Lung (tissue), 12 donors: ENCODE data around the gene CD47. TPM values are rescaled to one million over a fixed set of nuclear protein-coding genes. Genes with fewer than 3 reads are reported as not detected.

ENCODE experiments used
- ATAC-seq: fragments of 200-7000 bp; cut with Tn5 transposase; one replicate; pipeline ENCODE4 v1.9.1; 2020; ENCODE audit warnings: moderate number of reproducible peaks; ENCODE audit not compliant: insufficient read depth, low FRiP score
- DNase-seq, 3 donors: peaks; one replicate each; pipeline ENCODE4 v3.0.0-alpha.2; 2013 to 2017
- H3K27ac ChIP-seq, 2 donors: one replicate each; pipeline ENCODE4 v1.5.1; 2013; ENCODE audit warnings: mild to moderate bottlenecking in 2 of 2, moderate library complexity in 2 of 2, control low read depth in 1 of 2, inconsistent platforms in 1 of 2, low read depth in 1 of 2, low read length in 1 of 2
- H3K27me3 ChIP-seq, 3 donors: one replicate each; pipeline ENCODE4 v1.5.1; 2013; ENCODE audit warnings: low read length in 2 of 3; ENCODE audit not compliant: control insufficient read depth in 3 of 3, insufficient read depth in 3 of 3
- H3K36me3 ChIP-seq, 4 donors: one replicate each; pipeline ENCODE4 v1.5.1; 2013; ENCODE audit warnings: low read length in 4 of 4, mild to moderate bottlenecking in 1 of 4, moderate library complexity in 1 of 4; ENCODE audit not compliant: control insufficient read depth in 4 of 4, insufficient read depth in 4 of 4
- H3K4me1 ChIP-seq, 5 donors: one replicate each; pipeline ENCODE4 v1.5.1; 2013; ENCODE audit warnings: low read length in 5 of 5, mild to moderate bottlenecking in 2 of 5, moderate library complexity in 1 of 5; ENCODE audit not compliant: control insufficient read depth in 5 of 5, insufficient read depth in 5 of 5
- H3K4me3 ChIP-seq: one replicate; pipeline ENCODE4 v1.5.1; 2013; ENCODE audit warnings: mild to moderate bottlenecking, control low read depth, moderate library complexity
- H3K9ac ChIP-seq, 2 donors: one replicate each; pipeline ENCODE4 v1.5.1; 2013; ENCODE audit warnings: low read length in 2 of 2, control low read depth in 1 of 2; ENCODE audit not compliant: insufficient read depth in 1 of 2
- H3K9me3 ChIP-seq, 4 donors: one replicate each; pipeline ENCODE4 v1.5.1; 2013; ENCODE audit warnings: low read length in 3 of 4, mild to moderate bottlenecking in 1 of 4, moderate library complexity in 1 of 4; ENCODE audit not compliant: control insufficient read depth in 4 of 4, insufficient read depth in 3 of 4
- CTCF ChIP-seq: IDR thresholded peaks from 2 replicates; pipeline ENCODE4 v1.5.1; 2012; ENCODE audit warnings: mild to moderate bottlenecking; ENCODE audit errors: control extremely low read depth, extremely low read depth
- WGBS, 2 donors: extraction: QIAGEN DNeasy Blood & Tissue Kit; methylation state at CpG; one replicate each; pipeline ENCODE4 v1.1.7; 2013; 5-methylcytosine and 5-hydroxymethylcytosine counted together
- polyA plus RNA-seq, 2 donors: library from polyadenylated mRNA; stranded (reverse); fragments of 200-250 nt; gene quantifications; one replicate each; pipeline ENCODE4 v1.2.1, GENCODE V29; 2013
- total RNA-seq, 2 donors: library from RNA; depleted of rRNA in 1 of 2; stranded (reverse); fragments of >200 nt in 1 of 2; gene quantifications; one replicate each; pipeline ENCODE4 v1.2.1, GENCODE V29; 2014 to 2021
- donor health status: control.
- donor health status: control.
- donor health status: Bipolar disorder and iron deficiency.
- donor health status: healthy.
- donor health status: DM: yes; HTN: yes; CAD: no.

Gene CD47
- total and polyA plus RNA-seq, 4 donors, result 115 to 410 (median 133) TPM

GRCh38 chr3:108091498-108092250 lies 843 bp upstream of the CD47 start:
- WGBS, 2 donors, result 30 to 44% methylated on average over 28 to 41 of the region's 41 CpGs
- H3K27me3 ChIP-seq, result peaks cover 0 to 3% (median 1%) of the 10 kb centered on the region in 3 donors
- peaks cover 0 to 2% (median 0%) of the 10 kb centered on the region in 4 donors for H3K9me3 ChIP-seq
- H3K27ac ChIP-seq, result peak overlapping the region; percentile 72 to 96
- peaks cover 0 to 2% (median 0%) of the 10 kb centered on the region in 4 donors for H3K36me3 ChIP-seq
- peak overlapping the region; percentile 50 to 67 for H3K9ac ChIP-seq
- peak overlapping the region; percentile 90 for H3K4me3 ChIP-seq
- H3K4me1 ChIP-seq, result peaks cover 0 to 19% (median 5%) of the 10 kb centered on the region in 5 donors
- no peak for TF ChIP-seq CTCF
- ATAC-seq, result no peak
- peak; percentile 20 to 46 (median 32) for DNase-seq

GRCh38 chr3:108090049-108090700 lies 656 bp downstream of the CD47 start:
- H3K4me3 ChIP-seq, result peak overlapping the region; percentile 90
- peaks cover 0 to 2% (median 0%) of the 10 kb centered on the region in 4 donors for H3K9me3 ChIP-seq
- H3K4me1 ChIP-seq, result peaks cover 0 to 19% (median 5%) of the 10 kb centered on the region in 5 donors
- 0% methylated on average over 27 to 29 of the region's 29 CpGs for WGBS, 2 donors
- H3K27me3 ChIP-seq, result peaks cover 0 to 3% (median 2%) of the 10 kb centered on the region in 3 donors
- H3K36me3 ChIP-seq, result peaks cover 0 to 2% (median 0%) of the 10 kb centered on the region in 4 donors
- H3K27ac ChIP-seq, result peak overlapping the region; percentile 82 to 96
- TF ChIP-seq CTCF, result no peak
- peak; percentile 69 to 79 (median 72) for DNase-seq
- H3K9ac ChIP-seq, result peak overlapping the region; percentile 67 to 96
- peak; percentile 7 for ATAC-seq

- TF ChIP-seq CTCF, result no peak
- Histone ChIP-seq H3K4me1 (peaks cover 0 to 19% (median 5%) of the 10 kb centered on the region in 5 donors), H3K27ac (no peak overlapping the region), H3K9me3 (peaks cover 0 to 2% (median 0%) of the 10 kb centered on the region in 4 donors), H3K9ac (peak overlapping the region; percentile 67 to 96), H3K36me3 (peaks cover 0 to 2% (median under 1%) of the 10 kb centered on the region in 4 donors), H3K4me3 (no peak overlapping the region), H3K27me3 (peaks cover 0 to 3% (median 2%) of the 10 kb centered on the region in 3 donors)
- ATAC-seq (no peak), DNase-seq (peak in 1 of 3 donors; percentile 53)
- 2 to 3% methylated on average over 10 of the region's 10 CpGs for WGBS, 2 donors
Measured at GRCh38 chr3:108089579-108089978, 1.3 kb downstream of the CD47 start.
